ENCODE results near the gene DISP1.
"Not testable (repeated sequence)": the region's sequence is repeated elsewhere in the genome, so short reads cannot be mapped to it uniquely, and the experiment has no call there.

Gene DISP1

DNA sequence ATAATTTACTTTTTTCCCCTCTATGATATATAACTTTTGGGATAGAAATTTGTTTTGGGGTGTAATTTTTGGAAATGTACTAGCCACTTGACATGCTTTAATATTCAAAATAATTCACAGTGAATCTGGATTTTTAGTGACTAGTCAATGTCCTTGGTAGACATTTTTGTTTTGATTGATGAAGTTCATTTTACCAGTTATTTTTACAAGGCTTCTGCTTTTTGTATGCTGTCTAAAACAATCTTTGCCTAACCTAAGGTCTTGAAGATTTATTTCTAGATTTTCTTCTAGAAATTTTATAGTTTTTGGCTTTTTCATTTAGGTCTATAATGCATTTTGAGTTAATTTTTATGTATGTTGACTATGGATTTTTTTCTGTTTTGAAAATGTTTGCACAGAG is 30.9 kb downstream of the DISP1 start:
- no peak overlapping the region for H3K4me3 ChIP-seq (replicated peaks; ENCODE audit: low read depth, low read length)
- TF ChIP-seq, protein P1, sequence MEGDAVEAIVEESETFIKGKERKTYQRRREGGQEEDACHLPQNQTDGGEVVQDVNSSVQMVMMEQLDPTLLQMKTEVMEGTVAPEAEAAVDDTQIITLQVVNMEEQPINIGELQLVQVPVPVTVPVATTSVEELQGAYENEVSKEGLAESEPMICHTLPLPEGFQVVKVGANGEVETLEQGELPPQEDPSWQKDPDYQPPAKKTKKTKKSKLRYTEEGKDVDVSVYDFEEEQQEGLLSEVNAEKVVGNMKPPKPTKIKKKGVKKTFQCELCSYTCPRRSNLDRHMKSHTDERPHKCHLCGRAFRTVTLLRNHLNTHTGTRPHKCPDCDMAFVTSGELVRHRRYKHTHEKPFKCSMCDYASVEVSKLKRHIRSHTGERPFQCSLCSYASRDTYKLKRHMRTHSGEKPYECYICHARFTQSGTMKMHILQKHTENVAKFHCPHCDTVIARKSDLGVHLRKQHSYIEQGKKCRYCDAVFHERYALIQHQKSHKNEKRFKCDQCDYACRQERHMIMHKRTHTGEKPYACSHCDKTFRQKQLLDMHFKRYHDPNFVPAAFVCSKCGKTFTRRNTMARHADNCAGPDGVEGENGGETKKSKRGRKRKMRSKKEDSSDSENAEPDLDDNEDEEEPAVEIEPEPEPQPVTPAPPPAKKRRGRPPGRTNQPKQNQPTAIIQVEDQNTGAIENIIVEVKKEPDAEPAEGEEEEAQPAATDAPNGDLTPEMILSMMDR (IDR thresholded peaks at IDR 0.05; ENCODE audit: low read length, missing control alignments), result no peak
- DNase-seq (ENCODE audit: low read depth), result no peak

DNA sequence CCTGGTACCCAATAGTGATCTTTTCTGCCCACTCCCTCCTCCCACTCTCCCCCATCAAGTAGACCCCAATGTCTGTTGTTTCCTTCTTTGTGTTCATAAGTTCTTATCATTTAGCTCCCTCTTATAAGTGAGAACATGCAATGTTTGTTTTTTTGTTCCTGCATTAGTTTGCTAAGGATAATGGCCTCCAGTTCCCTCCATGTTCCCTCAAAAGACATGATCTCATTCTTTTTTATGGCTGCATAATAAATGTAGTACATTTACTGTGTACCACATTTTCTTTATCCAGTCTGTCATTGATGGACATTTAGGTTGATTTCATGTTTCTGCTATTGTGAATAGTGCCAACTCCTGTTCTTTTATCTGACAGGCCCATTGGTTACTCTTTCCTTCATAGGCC is 35.7 kb downstream of the DISP1 start:
- not testable (repeated sequence) for H3K4me3 ChIP-seq (replicated peaks; ENCODE audit: low read depth, low read length); DNase-seq (ENCODE audit: low read depth)

DNA sequence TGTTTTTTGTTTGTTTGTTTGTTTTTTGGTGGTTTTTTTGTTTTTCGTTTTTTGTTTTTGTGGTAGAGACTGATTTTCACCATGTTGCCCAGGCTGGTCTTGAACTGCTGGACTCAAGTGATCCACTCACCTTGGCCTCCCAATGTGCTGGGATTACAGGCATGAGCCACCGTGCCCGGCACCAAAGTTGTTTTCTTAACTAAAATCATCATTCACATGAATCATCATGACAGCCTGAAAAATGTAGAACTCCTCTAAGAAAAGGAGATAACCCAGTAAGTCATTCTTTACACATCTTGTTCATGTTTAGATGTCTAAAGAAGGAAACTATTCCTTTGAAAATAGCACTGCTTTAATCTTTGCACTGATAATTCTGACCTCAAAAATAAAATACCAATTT is 37.5 kb downstream of the DISP1 start:
- no peak overlapping the region for H3K4me3 ChIP-seq (replicated peaks; ENCODE audit: low read depth, low read length)
- DNase-seq (ENCODE audit: low read depth), result peak; percentile 49
- TF ChIP-seq, protein P1 (IDR thresholded peaks at IDR 0.05; ENCODE audit: low read length, missing control alignments), result no peak

DNA sequence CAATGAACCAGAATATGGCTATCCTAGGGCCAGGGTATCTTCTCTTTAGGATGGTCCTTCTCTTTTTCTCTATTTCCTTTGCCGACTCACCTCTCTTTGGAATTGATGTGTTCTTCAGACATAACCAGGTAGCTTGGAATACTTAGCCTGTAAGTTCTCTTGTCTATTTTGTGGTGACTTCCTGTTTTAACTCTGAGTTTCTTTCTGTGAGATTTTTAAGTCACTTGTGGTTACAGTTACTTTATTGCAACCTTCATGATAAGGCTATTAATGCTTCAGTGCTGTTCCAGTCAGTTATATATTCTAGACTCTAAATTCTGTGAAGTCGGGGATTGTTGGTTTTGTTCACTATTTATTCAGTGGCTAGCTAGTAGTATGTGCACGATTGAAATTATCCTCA is 46.2 kb downstream of the DISP1 start:
- TF ChIP-seq, protein P1 (IDR thresholded peaks at IDR 0.05; ENCODE audit: low read length, missing control alignments), result no peak
- no peak for DNase-seq (ENCODE audit: low read depth)
- H3K4me3 ChIP-seq (replicated peaks; ENCODE audit: low read depth, low read length), result no peak overlapping the region
